GM19328 (cell line): ENCODE data around the gene SMYD3.
"Not testable (repeated sequence)": the region's sequence is repeated elsewhere in the genome, so short reads cannot be mapped to it uniquely, and the experiment has no call there.

Source experiments
- ATAC-seq: cut with Tn5 transposase; IDR thresholded peaks from one replicate; pipeline ENCODE4 v1.9.1; 2021; ENCODE audit warnings: mild to moderate bottlenecking, moderate library complexity; ENCODE audit not compliant: unreplicated experiment

The SMYD3 gene

DNA sequence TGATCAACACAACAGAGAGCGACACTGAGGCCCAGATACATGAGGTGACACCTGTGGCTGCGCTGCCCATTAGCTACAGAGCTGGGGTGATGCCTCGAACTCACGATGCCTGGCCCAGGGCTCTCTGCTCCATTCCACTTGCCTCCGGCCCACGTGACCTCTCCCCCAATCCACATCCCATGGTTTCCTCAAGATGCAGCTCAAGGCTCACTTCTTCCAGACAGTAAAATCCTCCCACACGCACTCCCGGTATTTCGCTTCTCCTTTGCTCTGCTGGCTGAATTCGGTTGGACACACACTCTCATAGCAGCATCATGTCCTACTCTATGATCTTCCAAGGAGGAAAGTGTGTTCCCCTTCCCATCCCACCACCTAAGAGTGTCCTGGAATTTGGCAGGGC, 679.8 kb downstream of the SMYD3 start:
- no peak for ATAC-seq

DNA sequence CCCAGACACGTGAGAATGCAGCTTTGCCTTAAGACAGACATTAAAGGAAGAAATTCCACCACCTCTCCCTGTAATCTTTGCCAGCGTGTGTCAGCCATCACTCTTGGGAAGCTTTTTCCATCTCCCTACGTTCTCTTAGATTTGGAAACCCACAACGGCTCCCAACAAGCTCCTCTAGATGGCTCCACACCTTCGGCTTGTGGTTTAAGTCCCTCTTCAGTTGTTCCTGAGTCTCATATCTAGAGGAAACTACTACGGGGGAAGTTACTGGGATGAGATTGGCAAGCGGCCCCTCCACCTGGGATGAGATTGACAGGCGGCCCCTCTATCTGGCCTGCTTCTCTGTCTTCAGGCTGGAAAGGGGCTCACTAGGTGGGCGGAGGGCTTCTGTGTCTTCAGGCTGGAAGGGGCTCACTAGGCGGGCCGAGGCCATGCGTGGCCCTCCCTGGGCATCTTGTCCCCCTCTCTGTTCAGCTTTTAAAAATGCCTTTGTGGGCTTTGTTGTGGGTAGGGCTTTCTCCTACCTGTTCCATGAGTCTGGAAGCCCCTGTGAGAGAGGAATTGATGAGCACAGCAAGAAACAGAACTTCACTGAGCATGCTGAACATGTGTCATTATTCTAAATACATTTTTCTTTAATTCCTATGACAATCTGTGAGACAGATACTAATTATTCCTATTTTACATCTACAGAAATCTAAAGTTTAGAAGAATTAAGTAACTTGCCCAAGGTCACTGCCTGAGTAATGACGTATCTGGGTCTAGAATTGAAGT, 681.8 kb downstream of the SMYD3 start:
- ATAC-seq, result no peak

DNA sequence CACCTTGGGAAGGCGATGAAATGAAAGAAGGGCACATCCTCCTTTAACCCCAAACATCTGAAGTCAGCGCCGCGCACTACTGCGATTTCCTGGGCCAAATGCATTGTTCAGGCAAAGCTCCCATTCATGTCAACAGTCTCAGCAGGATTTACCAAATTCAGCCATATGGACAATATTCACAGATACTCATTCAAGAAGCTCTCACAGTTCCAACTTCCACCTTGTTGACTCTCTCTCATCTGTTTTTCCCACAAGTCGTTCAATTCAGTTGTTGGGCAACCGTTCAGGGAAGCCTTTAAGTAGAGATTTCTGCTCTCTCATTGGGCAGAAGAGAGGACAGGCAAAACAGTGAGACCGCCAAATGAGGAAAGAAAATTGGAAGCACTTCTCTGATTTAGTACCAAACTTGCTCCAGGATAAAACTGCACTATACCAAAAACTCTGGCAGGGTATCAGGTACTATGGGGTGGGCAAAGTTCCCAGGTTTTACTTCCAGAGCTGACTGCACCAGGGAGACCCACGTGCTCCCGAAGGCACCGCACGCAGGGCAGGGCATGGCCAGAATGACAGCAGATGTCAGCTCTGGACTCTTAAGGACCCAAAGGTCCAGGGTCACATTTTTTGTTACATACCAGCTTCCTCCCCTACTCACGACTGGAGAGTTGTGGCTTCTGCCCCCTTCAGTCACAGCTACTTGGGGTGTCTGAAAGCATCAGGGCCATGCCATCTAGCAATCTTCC, 683.5 kb downstream of the SMYD3 start:
- no peak for ATAC-seq

DNA sequence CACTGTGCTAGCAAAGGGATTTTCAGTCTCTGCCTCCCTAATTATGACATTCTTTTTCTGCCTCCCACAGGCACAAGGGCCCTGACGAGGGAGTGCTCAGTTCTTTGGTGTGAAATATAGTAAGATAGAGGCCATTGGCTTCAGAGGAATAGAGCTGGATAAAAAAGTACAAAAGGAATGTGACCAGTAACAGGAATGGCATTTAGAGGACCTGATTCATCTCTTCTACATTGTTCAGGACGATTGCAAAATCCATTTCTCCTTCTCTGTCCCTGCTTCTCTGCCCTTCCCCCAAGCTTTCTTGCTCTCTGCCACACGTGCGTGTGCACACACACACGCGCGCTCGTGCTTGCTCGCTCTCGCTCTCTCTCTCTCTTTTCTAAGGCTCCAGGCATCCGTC, 684.1 kb downstream of the SMYD3 start:
- no peak for ATAC-seq

DNA sequence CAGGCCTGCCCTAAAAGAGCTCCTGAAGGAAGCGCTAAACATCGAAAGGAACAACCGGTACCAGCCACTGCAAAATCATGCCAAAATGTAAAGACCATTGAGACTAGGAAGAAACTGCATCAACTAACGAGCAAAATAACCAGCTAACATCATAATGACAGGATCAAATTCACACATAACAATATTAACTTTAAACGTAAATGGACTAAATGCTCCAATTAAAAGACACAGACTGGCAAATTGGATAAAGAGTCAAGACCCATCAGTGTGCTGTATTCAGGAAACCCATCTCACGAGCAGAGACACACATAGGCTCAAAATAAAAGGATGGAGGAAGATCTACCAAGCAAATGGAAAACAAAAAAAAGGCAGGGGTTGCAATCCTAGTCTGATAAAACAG, 688.7 kb downstream of the SMYD3 start:
- not testable (repeated sequence) for ATAC-seq

DNA sequence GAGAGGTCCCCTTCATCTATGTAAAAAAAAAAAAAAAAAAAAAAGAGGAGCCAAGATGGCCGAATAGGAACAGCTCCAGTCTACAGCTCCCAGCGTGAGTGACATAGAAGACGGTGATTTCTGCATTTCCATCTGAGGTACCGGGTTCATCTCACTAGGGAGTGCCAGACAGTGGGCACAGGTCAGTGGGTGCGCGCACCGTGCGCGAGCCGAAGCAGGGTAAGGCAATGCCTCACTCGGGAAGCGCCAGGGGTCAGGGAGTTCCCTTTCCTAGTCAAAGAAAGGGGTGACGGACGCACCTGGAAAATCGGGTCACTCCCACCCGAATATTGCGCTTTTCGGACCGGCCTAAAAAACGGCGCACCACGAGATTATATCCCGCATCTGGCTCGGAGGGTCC, 690.6 kb downstream of the SMYD3 start:
- ATAC-seq, result not testable (repeated sequence)

DNA sequence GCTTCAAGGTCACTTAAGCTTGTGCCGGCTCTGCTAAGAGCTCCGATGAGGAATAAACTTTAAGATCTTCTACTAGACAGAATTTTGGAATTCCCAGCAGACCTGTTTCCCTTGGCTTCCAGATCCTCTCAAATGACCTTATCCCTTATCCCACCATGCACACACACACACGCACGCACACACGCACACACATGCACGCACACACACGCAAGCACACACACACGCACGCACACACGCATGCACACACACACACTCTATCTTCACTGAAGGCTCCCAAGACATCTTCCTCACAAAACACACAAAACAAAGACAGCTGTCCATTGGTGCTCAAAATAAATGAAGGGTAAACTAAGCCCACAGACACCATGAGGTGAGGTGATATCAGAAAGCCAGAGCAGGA, 692.4 kb downstream of the SMYD3 start:
- no peak for ATAC-seq

DNA sequence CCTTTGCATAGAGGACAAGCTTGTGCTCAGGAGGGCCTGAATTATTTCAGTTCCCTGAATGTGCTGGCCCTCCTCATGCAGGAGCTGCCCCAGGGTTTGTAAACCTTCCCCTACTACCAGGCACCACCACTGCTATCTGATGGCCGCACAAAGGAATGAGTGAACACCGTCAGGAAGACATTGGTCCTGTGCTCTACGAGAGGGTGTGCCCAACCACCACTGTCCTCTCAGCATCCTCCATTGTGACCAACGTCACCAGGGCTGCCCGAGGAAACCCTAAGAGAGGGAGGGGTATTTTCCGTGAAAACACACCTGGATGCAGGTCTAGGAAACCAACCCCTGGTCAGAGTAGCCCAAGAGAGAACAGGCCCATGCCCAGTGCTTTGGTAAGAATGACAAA, 694.8 kb downstream of the SMYD3 start:
- no peak for ATAC-seq

DNA sequence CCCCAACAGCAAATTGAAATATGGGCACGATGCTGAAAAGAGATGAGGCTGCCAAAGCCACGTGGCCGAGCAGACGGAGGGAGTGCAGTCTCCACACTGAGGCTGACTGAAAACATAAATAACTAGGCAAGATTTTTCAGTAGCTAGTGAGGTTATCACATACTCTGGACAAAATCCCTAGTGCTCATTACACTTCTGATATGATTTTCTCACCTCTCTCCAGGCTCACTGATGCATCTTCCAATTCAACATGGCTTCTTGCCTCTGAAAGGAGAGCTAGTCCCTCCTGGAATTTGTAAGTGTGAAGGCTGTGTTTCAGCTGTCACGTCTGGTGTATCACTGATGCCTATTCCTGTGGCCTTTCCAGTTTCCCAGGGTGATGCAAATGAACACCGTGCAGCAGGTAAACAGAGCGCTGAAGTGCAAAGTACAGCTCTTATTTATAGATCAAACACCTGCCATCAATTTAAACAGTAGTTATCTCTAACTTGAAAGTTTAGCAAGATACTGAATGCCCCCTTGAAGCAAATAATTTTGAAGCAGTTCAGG, 696.2 kb downstream of the SMYD3 start:
- no peak for ATAC-seq

DNA sequence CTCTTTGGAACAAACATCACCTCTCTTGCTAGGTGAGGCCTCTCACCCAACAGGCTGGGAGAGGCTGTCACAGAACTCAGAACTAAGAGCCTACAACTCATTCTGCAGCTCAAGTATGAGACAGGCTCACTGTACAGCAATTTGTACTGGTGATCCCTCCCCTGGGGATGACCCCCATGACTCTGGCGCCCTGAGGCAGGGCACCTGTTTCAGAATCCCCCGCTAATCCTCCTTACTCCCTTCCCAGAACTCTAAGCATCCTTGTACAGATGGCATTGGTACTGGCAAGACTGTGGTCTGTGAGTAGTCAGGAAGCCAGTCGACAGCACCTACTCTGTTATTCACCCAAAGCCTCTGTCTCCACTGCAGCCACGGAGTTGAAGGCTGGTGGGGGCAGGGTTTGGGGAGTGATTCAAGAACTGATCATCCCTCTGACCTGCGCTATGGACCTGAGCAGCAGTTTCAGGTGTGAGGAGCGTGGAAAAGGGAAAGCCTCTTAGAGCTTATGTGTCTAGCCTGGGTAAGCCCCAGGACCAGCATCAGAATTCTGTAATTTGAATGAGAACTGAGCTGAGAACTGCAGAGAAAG, 696.8 kb downstream of the SMYD3 start:
- no peak for ATAC-seq

DNA sequence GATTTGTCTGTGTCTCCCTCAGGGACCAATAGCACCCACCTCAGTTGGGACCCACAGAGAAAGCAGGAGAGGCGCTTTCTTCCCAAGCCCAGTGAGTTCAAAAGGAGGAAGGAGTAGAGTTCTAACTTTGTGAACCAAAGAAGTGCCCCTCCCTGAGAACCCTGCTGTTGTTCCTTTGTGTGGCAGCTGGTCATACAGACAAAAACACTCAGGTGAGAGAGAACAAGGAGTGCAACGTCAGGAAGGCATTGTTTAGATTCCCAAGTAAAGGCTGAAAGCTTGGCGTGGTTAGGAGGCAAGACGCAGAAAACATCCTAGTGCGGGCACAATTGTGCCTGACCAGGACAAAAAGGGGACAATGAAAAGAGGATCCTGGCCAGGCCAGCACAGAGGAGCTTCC, 697.7 kb downstream of the SMYD3 start:
- ATAC-seq, result no peak

DNA sequence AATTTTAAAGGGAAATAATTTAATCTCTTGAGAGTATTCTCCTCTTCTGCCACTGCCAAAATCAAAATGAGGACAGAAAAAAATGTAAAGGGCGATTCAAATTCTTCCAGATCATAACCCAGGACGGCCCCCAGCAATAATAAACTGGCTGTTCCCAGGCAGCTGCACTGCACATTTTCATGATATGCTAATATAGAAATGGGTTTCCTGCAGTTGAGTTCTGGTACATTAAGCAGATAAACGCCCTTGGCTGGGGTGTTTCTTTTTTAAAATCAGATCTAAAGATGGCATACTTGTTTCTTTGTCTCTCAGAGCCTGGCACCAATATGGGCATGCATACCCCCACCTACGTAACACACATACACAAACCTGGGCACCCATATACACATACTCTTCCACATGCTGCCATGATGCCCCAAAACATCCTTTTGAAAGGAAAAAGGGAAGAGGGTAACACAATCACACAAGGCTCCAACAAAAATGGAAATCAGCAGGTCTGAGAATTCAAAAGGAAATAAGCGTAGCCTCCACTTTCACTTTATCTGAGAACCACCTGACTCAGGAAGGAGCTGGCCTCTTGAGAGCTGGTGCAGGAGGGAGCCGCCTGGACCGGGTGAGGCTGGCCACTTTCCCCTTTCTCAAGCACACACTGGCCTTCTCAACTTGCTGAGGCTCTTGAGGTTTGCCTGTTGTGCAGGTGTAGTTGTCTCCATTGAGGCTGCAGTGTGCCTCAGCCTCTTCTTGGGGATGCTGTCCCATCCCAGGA, 698.9 kb downstream of the SMYD3 start:
- ATAC-seq, result no peak

DNA sequence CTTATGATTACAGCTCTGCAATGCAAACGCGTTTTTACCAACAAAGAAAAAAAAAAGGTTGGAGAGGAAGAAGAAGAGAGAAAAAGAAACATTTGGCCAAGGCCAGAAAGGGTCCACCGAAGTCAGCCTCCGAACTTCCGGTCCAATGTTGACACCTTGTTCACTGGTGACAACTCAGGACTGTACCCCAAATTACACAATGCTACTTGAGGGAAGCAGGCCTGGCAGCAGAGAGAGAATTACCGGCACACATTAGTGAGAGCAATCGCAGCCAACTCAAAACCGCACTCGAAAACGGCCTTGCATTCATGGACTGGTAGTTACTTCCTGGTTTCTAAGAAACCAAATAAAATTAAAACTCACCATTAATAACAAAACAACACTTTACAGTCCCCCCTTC, 699.8 kb downstream of the SMYD3 start:
- ATAC-seq, result peak; percentile 72

DNA sequence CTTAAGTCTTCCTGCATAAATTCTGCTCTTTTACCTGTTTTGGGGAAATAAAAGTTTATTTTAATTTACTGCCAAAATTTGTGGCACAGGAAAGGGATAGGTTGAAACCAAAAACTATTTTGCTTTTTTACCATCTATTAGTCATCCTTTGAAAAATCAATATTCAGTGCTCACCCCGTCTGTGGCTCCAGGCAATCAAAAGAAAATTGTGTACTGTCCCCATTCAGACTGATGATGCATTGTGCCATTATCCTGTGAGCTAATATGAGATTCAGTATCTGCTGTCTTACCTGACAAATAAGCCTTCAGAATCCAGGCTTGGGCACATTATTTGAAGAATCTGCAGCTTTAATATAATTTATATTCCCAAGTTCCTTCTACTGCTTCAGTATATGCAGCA, 701.5 kb downstream of the SMYD3 start:
- no peak for ATAC-seq

DNA sequence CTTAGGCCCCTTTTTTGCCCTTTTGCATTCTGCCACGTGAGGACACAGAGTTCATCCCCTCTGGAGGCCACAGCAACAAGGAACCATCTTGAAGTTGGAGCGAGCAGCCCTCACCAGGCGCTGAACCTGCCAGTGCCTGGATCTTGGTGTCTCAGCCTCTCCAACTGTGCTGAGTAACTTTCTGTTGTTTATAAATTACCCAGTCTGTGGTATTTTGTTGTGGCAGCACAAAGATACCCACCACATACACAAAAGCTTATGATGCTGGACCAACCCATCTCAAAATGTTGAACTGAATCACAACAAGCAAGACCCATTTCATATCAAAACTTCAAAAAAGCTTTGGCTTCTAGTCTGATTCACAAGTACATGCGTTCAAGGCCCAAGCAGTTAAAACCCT, 702.4 kb downstream of the SMYD3 start:
- no peak for ATAC-seq

DNA sequence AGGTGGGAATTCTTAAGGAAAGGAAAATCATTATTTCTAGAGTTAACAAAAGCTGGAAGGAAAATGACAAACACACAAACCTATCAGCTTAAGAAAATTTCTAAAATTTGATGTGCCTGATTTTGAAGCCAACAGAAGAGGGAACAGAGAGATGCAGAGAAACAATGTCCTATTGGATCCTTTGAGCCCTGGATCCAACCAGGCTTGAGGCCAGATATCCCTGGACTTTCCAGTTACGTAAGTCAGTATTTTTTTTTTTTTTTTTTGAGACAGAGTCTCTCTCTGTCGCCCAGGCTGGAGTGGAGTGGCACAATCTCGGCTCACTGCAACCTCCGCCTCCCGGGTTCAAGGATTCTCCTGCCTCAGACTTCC, 703.4 kb downstream of the SMYD3 start:
- no peak for ATAC-seq

DNA sequence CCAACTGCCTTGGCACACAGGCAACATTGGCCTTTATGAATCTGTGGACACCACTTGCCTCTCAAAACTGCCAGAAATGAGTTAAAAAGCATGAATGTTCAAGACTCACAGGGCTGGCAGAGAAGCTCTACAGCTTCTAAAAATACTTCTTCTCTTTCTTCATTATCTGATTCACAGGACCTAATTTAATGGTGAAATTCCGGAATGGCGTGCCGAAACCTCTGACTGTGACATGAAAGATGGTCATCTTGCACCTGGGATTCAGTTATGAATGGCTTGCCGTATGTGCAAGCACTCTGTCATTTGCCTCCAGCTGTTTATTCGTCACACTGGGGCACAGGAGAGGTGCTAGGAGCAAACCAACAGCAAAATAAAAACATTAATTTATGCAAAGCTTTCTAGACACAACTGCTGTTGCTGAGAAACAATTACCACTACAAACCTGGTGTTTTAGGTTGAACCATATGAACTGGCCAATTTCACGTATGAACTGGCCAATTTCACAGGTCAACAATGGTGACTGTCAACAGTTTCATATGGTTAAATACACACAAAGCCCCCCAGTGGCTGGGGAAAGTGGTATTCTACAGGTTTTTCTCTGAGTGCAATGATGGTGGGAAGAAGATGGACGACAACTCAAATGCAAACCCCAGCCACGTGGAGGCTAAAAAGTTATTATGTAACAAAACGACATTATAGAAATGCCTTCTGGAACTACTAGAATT, 704.0 kb downstream of the SMYD3 start:
- no peak for ATAC-seq

DNA sequence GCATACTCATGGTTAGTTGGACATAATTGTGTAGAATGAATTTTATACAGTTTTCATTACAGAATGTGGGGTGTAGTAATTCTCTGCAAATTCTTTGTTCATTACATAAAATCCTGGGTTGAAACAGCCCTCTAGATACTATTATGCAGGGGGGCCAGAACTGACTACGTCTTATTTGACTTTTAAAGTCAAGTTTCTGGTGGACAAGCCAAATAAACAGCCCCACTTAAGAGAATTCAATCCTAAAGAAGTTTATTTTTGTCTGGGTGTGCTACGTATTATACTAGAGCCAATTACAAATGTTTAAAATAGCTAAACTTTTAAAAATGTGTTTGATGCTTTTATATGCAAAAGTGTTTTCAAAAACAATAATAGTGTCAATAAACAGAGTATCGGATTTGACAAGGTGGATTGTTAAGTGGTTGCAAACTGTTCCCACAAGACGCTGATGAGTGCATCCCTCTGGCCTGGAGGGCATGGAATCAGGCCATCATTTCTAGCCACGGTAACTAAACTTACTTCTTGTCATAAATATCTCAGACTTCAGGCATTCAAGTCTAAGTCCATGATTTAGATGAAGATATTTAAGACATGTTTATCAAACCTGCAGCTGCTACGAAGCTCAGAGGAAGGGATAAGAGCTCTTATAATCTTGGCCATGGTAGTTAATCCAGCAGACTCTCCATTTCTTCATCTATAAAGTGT, 706.0 kb downstream of the SMYD3 start:
- ATAC-seq, result no peak

DNA sequence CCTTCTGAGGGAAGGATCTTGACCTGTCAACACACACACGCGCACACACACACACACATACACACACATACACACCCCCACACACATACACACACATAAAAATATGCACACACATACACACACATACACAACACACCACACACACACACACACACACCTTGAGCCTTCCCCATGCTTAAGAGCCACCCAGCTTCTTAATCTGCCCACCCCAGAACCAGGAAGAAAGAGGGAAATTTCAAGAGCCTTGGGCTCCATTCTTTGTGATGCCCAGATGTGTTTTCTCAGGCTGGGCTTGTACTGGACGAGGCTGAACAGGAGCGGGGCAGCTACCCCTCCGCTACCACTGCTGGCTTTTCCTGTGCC, 708.7 kb downstream of the SMYD3 start:
- ATAC-seq, result no peak
